Measurements from ENCODE around the gene TRIM32.

Gene TRIM32

GRCh38 chr9:116687074-116687753 is at the start of gene TRIM32:
TRIM32 (plus strand) TSS chr9:116687305; CDS start chr9:116697743, 10,438 bp downstream.
- peak in 1 of 2 donors; percentile 57 for DNase-seq

- DNase-seq, result no peak
Measured at GRCh38 chr9:116639251-116639741, 47.8 kb upstream of the TRIM32 start.

- no peak for DNase-seq
Measured at GRCh38 chr9:116641292-116642059, 45.6 kb upstream of the TRIM32 start.

- DNase-seq, result no peak
Measured at GRCh38 chr9:116643691-116644090, 43.4 kb upstream of the TRIM32 start.

- DNase-seq, result no peak
Measured at GRCh38 chr9:116644091-116644688, 42.9 kb upstream of the TRIM32 start.

- no peak for DNase-seq
Measured at GRCh38 chr9:116646661-116647514, 40.2 kb upstream of the TRIM32 start.

- no peak for DNase-seq
Measured at GRCh38 chr9:116647515-116647809, 39.6 kb upstream of the TRIM32 start.

- DNase-seq, result no peak
Measured at GRCh38 chr9:116653348-116654058, 33.6 kb upstream of the TRIM32 start.

- no peak for DNase-seq
Measured at GRCh38 chr9:116654059-116654355, 33.1 kb upstream of the TRIM32 start.

- no peak for DNase-seq
Measured at GRCh38 chr9:116656501-116656971, 30.6 kb upstream of the TRIM32 start.

- no peak for DNase-seq
Measured at GRCh38 chr9:116656977-116657376, 30.1 kb upstream of the TRIM32 start.

GRCh38 chr9:116658265-116658664 is 28.8 kb upstream of the TRIM32 start:
- DNase-seq, result no peak

- DNase-seq, result peak in 1 of 2 donors; percentile 30
Measured at GRCh38 chr9:116661037-116661954, 25.8 kb upstream of the TRIM32 start.

GRCh38 chr9:116662646-116663310 is 24.3 kb upstream of the TRIM32 start:
- DNase-seq, result no peak

GRCh38 chr9:116663581-116663980 is 23.5 kb upstream of the TRIM32 start:
- no peak for DNase-seq

- DNase-seq, result no peak
Measured at GRCh38 chr9:116668970-116669695, 18.0 kb upstream of the TRIM32 start.

GRCh38 chr9:116671605-116672004 is 15.5 kb upstream of the TRIM32 start:
- no peak for DNase-seq

- DNase-seq, result no peak
Measured at GRCh38 chr9:116673375-116673774, 13.7 kb upstream of the TRIM32 start.

GRCh38 chr9:116674210-116674980 is 12.7 kb upstream of the TRIM32 start:
- no peak for DNase-seq
